HepG2 (cell line): Measurements from ENCODE around the gene P2RX6. TPM values are rescaled to one million over a fixed set of nuclear protein-coding genes. Genes with fewer than 3 reads are reported as not detected.

ENCODE experiments used
- ELF3 ChIP-seq: IDR thresholded peaks from 2 replicates; pipeline ENCODE4 v1.6.1; 2016; ENCODE audit warnings: missing genetic modification reagents, missing compliant biosample characterization
- ERF ChIP-seq: IDR thresholded peaks from 2 replicates; pipeline ENCODE4 v1.6.1; 2018; ENCODE audit warnings: missing biosample characterization, missing genetic modification reagents
- GABPB1 ChIP-seq: IDR thresholded peaks from 2 replicates; pipeline ENCODE4 v1.6.1; 2016; ENCODE audit warnings: mild to moderate bottlenecking, missing genetic modification reagents, moderate library complexity, missing compliant biosample characterization
- HIVEP1 ChIP-seq: sonication (generic); formaldehyde crosslinking; IDR thresholded peaks from 2 replicates; pipeline ENCODE4 v1.4.0; 2020; ENCODE audit warnings: mild to moderate bottlenecking, missing genetic modification reagents
- HNF4A ChIP-seq: sonication (generic); formaldehyde crosslinking; IDR thresholded peaks from 2 replicates; pipeline ENCODE4 v1.4.0; 2020; ENCODE audit warnings: missing genetic modification reagents
- HNRNPH1 ChIP-seq: fragments of 200-400 bp; formaldehyde crosslinking; optimal IDR thresholded peaks from 2 replicates; pipeline ENCODE3; 2017; ENCODE audit warnings: mild to moderate bottlenecking, low read depth, low read length
- MEIS1 ChIP-seq: sonication (generic); formaldehyde crosslinking; IDR thresholded peaks from 2 replicates; pipeline ENCODE4 v1.9.0; 2021; ENCODE audit warnings: mild to moderate bottlenecking, missing genetic modification reagents, moderate library complexity, borderline replicate concordance
- PATZ1 ChIP-seq: sonication (generic); formaldehyde crosslinking; IDR thresholded peaks from 2 replicates; pipeline ENCODE4 v1.4.0; 2020; ENCODE audit warnings: missing genetic modification reagents
- PBX2 ChIP-seq: IDR thresholded peaks from 2 replicates; pipeline ENCODE4 v1.6.1; 2016; ENCODE audit warnings: control low read depth
- POGK ChIP-seq: sonication (generic); formaldehyde crosslinking; conservative IDR thresholded peaks from 2 replicates; pipeline ENCODE4 v1.8.0; 2022; ENCODE audit warnings: mild to moderate bottlenecking, moderate library complexity, missing genetic modification reagents
- RCOR2 ChIP-seq: IDR thresholded peaks from 2 replicates; pipeline ENCODE4 v1.6.1; 2016; ENCODE audit warnings: missing biosample characterization, missing genetic modification reagents
- XRCC5 ChIP-seq: fragments of 200-400 bp; formaldehyde crosslinking; optimal IDR thresholded peaks from 2 replicates; pipeline ENCODE3; 2017; ENCODE audit warnings: mild to moderate bottlenecking, low read length
- ZFP36L1 ChIP-seq: sonication (generic); formaldehyde crosslinking; IDR thresholded peaks from 2 replicates; pipeline ENCODE4 v1.8.0; 2022; ENCODE audit warnings: mild to moderate bottlenecking, missing genetic modification reagents, moderate library complexity
- ZNF605 ChIP-seq: sonication (generic); formaldehyde crosslinking; IDR thresholded peaks from 2 replicates; pipeline ENCODE4 v1.8.0; 2022; ENCODE audit warnings: mild to moderate bottlenecking, missing genetic modification reagents
- ZNF609 ChIP-seq: sonication (generic); formaldehyde crosslinking; IDR thresholded peaks from 2 replicates; pipeline ENCODE4 v1.4.0; 2020; ENCODE audit warnings: mild to moderate bottlenecking, missing genetic modification reagents, borderline replicate concordance
- ZNF687 ChIP-seq: sonication (generic); formaldehyde crosslinking; IDR thresholded peaks from 2 replicates; pipeline ENCODE4 v1.5.1; 2020; ENCODE audit warnings: mild to moderate bottlenecking, missing genetic modification reagents, moderate library complexity
- polyA plus RNA-seq, 8 experiments: library from polyadenylated mRNA; depleted of rRNA in 3 of 8; stranded (reverse) in 7 of 8; unstranded in 1 of 8; fragments of >200 nt; fragmentation: Illumina TruSeq in 4 of 8; extraction: Trizol in 4 of 8; gene quantifications; 2 replicates each; pipeline versions ENCODE4 v1.2.1 to v1.2.3, GENCODE V29; 2011 to 2016; ENCODE audit warnings: low read depth in 4 of 8, missing spikeins in 1 of 8, mixed read lengths in 1 of 8; ENCODE audit not compliant: insufficient read depth in 1 of 8
- total RNA-seq, 5 experiments: library from RNA; depleted of rRNA; stranded (reverse); fragments of >200 nt; fragmentation: Illumina TruSeq; extraction: Trizol; gene quantifications; 2 replicates each; pipeline ENCODE4 v1.2.3, GENCODE V29; 2016; ENCODE audit warnings: low read depth in 1 of 5

The P2RX6 gene
- total and polyA plus RNA-seq, 2 of the 13 experiments (the other 11 are each of a cell fraction or from before 2014, with no cell fraction given): 0.04 to 0.12 TPM

- TF ChIP-seq ZNF609 (0 out of 2 replicates have a peak, but pooled peaks have one; percentile 27), PATZ1 (peak; percentile 80), HNF4A (peak; percentile 86), PBX2 (no peak), HIVEP1 (no peak), ZNF605 (CRISPR knock-in tag) (peak; percentile 38; the same call in 1 of the 2 replicates), XRCC5 (peak; percentile 41), RCOR2 (CRISPR knock-in tag) (no peak), POGK (CRISPR knock-in tag) (no peak), HNRNPH1 (no peak), MEIS1 (CRISPR knock-in tag) (no peak), ELF3 (CRISPR knock-in tag) (peak; percentile 77), ZNF687 (CRISPR knock-in tag) (peak; percentile 98), GABPB1 (CRISPR knock-in tag) (peak; percentile 74), ZFP36L1 (no peak), ERF (peak; percentile 66)
These were observed 35.0 kb upstream of the P2RX6 start (continued) for GRCh38 chr22:20979940-20980453.
